GM18505 (cell line): Measurements from ENCODE around the gene LMBR1.
"Not testable (repeated sequence)": the region's sequence is repeated elsewhere in the genome, so short reads cannot be mapped to it uniquely, and the experiment has no call there.

Source experiments
- ATAC-seq: cut with Tn5 transposase; IDR thresholded peaks from one replicate; pipeline ENCODE4 v1.9.1; 2021; ENCODE audit not compliant: unreplicated experiment
- POLR2A ChIP-seq: IDR thresholded peaks from 4 replicates; pipeline ENCODE4 v1.6.1; 2011; ENCODE audit warnings: borderline replicate concordance; ENCODE audit not compliant: insufficient read depth, insufficient read length; ENCODE audit errors: extremely low read depth

The LMBR1 gene

DNA sequence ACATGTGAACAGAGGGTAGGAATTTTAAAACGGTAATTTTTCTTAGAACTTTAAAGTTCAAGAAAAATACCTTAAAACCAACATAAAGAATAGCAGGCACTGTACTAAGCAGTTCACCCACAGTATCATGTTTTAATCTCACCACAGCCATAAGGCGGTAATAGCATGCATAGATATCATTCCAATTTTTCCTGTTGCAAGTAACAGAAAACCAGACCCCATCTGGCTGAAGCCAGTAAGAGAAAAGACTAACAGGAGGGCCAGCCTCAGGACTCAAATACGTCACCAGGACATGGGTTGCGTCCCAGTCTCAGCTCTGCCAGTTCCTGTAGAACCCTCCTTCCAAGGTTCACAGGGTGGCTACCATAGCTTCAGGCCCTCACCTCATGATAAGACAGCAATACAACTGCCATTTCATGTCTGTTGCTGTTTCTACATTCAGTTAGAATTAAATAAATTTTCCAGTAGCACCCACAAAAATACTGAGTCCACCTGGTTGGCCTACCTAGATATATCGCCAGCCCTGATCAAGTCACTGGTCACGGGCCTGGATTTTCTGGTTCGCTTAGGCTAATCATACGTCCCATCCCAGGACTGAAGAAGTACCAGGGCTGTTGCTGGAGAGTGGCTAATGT, 254.4 kb downstream of the LMBR1 start:
- ATAC-seq, result no peak
- TF ChIP-seq POLR2A, result no peak

DNA sequence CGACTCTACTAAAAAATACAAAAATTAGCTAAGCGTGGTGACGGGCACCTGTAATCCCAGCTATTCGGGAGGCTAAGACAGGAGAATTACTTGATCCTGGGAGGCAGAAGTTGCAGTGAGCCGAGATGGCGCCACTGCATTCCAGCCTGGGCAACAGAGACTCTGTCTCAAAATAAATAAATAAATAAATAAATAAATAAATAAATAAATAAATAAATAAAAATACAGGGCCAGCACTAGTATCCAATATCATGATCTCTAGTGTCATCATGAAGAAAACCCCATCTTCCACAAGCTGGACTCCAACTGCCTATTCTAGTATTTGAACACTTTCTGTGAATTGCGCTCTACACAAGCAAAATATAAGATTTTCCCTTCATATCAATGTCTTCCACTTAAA, 255.9 kb downstream of the LMBR1 start:
- not testable (repeated sequence) for ATAC-seq

DNA sequence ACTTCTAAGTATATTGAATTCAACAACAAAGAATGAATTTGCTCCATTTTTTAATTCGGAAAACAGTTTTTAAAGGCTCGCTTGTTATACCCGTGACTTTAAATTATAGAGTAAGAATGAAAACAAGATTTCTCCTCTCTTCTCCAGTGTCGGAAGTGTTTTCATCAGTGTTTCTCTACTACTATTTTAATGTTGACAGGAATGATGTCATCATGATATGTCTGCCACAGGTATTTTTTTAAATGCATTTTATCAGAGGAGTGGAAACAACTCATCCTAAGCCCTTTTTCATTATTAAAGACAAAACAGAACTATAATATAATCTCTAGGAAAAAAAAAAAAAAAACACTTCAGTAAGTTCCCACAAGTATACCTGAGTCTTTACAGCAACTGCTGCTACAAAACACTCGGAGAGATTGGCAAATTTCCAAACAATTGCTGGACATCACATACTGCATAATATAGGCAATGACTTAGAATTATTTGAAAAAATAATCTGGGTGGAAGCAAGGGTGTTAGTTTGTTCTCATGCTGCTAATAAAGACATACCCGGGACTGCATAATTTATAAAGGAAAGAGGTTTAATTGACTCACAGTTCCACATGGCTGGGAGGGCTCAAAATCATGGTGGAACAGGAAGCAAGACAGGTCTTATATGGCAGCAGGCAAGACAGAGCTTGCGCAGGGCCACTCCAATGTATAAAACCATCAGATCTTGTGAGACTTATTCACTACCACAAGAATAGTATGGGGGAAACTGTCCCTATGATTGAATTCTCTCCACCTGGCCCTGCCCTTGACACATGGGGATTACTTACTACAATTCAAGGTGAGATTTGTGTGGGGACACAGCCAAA, 257.2 kb downstream of the LMBR1 start:
- ATAC-seq, result no peak
- TF ChIP-seq POLR2A, result no peak

DNA sequence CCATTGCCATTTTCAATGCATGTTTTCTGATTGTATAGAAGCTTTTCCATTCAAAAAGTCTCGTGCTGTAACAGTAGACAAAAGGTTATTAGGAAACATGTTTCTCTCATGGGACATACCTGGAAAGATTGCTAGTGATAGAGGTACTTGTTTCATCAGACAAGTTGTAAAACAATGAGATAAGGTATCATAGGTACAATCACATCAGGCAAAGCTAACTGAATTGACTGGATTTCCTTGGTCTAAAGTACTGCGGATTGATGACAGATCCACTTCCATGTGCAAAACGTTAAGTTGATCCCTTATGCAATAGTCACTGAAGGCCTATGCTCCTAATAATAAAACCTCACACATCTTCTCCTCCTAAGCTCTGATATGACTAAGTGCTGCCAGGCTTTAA, 258.9 kb downstream of the LMBR1 start:
- ATAC-seq, result no peak
- TF ChIP-seq POLR2A, result no peak

DNA sequence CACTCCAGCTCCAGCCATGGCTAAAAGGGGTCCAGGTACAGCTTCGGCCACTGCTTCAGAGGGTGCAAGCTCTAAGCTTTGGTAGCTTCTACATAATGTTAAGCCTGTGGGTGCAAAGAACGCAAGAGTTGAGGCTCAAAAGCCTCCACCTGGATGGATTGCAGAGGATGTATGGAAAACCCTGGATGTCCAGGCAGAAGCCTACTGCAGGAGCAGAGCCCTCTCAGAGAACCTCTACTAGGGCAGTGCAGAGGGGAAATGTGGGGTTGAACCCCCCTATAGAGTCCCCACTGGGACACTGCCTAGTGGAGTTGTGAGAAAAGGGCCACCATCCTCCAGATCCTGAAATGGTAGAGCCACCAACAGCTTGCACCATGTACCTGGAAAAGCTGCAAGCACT, 263.1 kb downstream of the LMBR1 start:
- no peak for TF ChIP-seq POLR2A
- no peak for ATAC-seq

DNA sequence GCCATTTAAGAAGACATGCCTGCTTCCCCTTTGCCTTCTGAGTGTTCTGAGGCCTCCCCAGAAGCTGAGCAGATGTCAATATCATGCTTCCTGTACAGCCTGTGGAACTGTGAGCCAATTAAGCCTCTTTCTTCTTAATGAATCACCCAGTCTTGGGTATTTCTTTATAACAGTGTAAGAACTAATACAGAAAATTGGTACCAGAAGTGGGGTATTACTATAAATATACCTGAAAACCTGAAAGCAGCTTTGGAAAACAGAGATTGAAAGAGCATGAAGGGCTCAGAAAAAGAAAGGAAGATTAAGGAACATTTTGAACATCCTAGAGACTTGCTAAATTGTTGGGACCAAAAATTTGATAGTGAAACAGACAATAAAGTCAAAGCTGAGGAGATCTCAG, 264.4 kb downstream of the LMBR1 start:
- TF ChIP-seq POLR2A, result no peak
- ATAC-seq, result no peak
